Testis (tissue), 2 donors: ENCODE results near the gene RNF149.

Experiments
- CTCF ChIP-seq, 3 experiments: fragments of 450-650 bp in 2 of 3; fragments of 200-600 bp in 1 of 3; sonication (generic) in 1 of 3; IDR thresholded peaks; one replicate each; pipeline ENCODE4 v1.5.1; 2016 to 2019; ENCODE audit warnings: antibody characterized with exemption in 3 of 3, mild to moderate bottlenecking in 2 of 3, moderate library complexity in 1 of 3
- POLR2A ChIP-seq: fragments of 450-650 bp; IDR thresholded peaks from one replicate; pipeline ENCODE4 v1.6.1; 2017; ENCODE audit warnings: antibody characterized with exemption, mild to moderate bottlenecking, moderate library complexity

DNA sequence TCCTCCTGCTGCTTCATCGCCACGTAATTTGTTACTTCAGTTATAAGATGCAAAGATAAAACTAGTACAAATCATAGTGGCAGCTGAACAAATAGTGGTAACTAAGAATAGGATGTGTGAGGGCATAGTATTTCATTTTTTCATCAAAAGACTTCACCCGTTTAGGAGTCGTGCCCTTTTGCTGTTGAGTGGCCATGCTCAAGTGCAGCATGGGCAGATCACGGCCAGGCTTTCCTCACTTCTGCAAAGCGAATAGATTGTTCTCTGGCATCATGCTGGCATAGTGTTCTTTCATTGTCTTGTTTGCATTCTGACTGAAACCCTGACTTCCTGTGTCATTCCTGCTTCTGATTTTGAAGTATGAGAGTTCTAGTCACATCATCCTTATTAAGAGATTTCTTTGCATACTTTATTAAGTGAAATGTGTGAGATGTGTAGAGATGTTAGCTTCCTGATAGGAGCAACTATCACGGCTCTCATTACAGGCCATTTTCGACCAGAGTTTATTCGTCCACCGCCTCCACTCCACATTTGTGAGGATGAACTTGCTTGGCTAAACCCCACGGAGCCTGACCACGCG lies 44.1 kb downstream of the RNF149 start:
- no peak for TF ChIP-seq CTCF (IDR thresholded peaks at IDR 0.05)
- TF ChIP-seq POLR2A: no peak
